MM.1S (cell line): ENCODE measurements around the gene TMEM184A.

Source experiments
- EZH2phosphoT487 ChIP-seq: fragments of 300-600 bp; sonication (generic); IDR thresholded peaks from 2 replicates; pipeline ENCODE4 v1.6.1; 2018; ENCODE audit warnings: antibody characterized with exemption, low read length
- TF ChIP-seq, protein P1 (sequence below): fragments of 300-600 bp; sonication (generic); IDR thresholded peaks from 2 replicates; pipeline ENCODE4 v1.5.1; 2016; ENCODE audit warnings: antibody characterized with exemption, low read length, mixed read lengths

DNA sequence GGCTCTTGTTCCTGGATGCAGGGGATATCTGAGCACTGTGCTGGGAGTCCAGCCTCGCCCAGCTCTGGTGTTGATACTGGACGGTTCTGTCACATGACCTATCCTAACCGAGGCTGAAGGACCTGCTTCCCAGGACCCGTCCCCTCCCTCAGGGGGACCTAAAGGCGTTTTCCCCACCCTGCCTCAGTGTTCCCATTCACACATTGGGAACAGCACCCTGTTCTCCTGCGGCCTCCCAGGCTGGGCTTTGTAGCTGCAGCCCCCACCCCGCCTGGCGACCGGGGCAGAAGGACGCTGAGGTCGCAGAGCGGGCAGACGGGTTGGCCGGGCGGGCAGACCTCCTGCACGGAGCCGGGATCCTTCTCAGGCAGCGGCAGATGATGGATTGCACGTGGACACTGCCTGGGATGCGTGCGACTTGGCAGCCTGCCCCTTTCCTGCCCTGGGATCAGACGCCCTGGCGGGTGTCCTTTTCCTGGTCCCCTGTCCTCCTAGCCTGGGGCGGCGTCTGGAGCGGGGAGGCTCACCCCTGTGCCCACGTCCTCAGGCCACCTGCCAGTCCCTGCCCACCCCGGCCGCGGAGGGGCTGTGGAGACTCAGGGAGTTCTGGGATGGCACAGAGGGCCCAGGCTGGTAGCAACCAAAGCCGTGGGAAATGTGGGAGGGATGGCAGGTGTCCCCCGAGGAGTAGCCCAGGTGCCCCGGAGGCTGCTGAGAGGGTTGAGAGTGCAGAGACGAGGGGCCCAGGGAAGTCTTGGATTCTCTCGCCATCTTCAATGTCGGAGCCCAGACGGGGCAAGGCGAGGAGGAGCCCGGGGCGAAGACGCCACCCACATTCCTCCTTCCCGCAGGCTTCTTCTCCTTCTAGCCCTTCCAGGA lies 31.1 kb upstream of the TMEM184A start:
- TF ChIP-seq, protein P1, sequence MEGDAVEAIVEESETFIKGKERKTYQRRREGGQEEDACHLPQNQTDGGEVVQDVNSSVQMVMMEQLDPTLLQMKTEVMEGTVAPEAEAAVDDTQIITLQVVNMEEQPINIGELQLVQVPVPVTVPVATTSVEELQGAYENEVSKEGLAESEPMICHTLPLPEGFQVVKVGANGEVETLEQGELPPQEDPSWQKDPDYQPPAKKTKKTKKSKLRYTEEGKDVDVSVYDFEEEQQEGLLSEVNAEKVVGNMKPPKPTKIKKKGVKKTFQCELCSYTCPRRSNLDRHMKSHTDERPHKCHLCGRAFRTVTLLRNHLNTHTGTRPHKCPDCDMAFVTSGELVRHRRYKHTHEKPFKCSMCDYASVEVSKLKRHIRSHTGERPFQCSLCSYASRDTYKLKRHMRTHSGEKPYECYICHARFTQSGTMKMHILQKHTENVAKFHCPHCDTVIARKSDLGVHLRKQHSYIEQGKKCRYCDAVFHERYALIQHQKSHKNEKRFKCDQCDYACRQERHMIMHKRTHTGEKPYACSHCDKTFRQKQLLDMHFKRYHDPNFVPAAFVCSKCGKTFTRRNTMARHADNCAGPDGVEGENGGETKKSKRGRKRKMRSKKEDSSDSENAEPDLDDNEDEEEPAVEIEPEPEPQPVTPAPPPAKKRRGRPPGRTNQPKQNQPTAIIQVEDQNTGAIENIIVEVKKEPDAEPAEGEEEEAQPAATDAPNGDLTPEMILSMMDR, result no peak
- no peak for TF ChIP-seq EZH2phosphoT487
